GM21529 (cell line): ENCODE data around the gene SDC4.
"Not testable (repeated sequence)": the region's sequence is repeated elsewhere in the genome, so short reads cannot be mapped to it uniquely, and the experiment has no call there.

ENCODE experiments used
- ATAC-seq: cut with Tn5 transposase; IDR thresholded peaks from one replicate; pipeline ENCODE4 v1.9.1; 2021; ENCODE audit not compliant: unreplicated experiment

The SDC4 gene

GRCh38 chr20:45365444-45365970, 17.3 kb upstream of the SDC4 start:
- ATAC-seq, result no peak

- no peak for ATAC-seq
Measured at GRCh38 chr20:45363611-45364492, 15.6 kb upstream of the SDC4 start.

- peak; percentile 82 for ATAC-seq
Measured at GRCh38 chr20:45362804-45363610, 14.8 kb upstream of the SDC4 start, which contains the start of gene SYS1. Gene SYS1 (plus strand): TSS chr20:45363156. CDS start chr20:45363532, 376 bp downstream.

- no peak for ATAC-seq
Measured at GRCh38 chr20:45361793-45362192, 13.6 kb upstream of the SDC4 start.

GRCh38 chr20:45359406-45360148, 11.4 kb upstream of the SDC4 start:
- ATAC-seq, result no peak

- ATAC-seq, result no peak
Measured at GRCh38 chr20:45359069-45359405, 10.8 kb upstream of the SDC4 start.

GRCh38 chr20:45358282-45359068, 10.3 kb upstream of the SDC4 start:
- no peak for ATAC-seq

GRCh38 chr20:45355209-45356084, 7.2 kb upstream of the SDC4 start:
- ATAC-seq, result no peak

GRCh38 chr20:45354423-45355208, 6.4 kb upstream of the SDC4 start:
- ATAC-seq, result no peak

- no peak for ATAC-seq
Measured at GRCh38 chr20:45353746-45354145, 5.5 kb upstream of the SDC4 start.

GRCh38 chr20:45352729-45353128, 4.5 kb upstream of the SDC4 start:
- no peak for ATAC-seq

GRCh38 chr20:45350795-45351194, 2.6 kb upstream of the SDC4 start:
- not testable (repeated sequence) for ATAC-seq

GRCh38 chr20:45350217-45350616, 2.0 kb upstream of the SDC4 start:
- no peak for ATAC-seq

GRCh38 chr20:45347297-45347935, 808 bp downstream of the SDC4 start:
- ATAC-seq, result no peak

GRCh38 chr20:45346851-45347250, 1.4 kb downstream of the SDC4 start:
- no peak for ATAC-seq

GRCh38 chr20:45346291-45346718, 1.9 kb downstream of the SDC4 start:
- no peak for ATAC-seq

GRCh38 chr20:45345104-45345936, 2.9 kb downstream of the SDC4 start:
- ATAC-seq, result no peak
